NOMO-1 treated with DMSO at 0.1 percent for 48 hours (cell line): ENCODE measurements around the gene CALM3.
"Not testable (repeated sequence)": the region's sequence is repeated elsewhere in the genome, so short reads cannot be mapped to it uniquely, and the experiment has no call there.

Source experiments
- DNase-seq: peaks from one replicate; lab custom pipeline; 2025; ENCODE audit not compliant: unreplicated experiment; lab: John Stamatoyannopoulos, UW

The CALM3 gene

GRCh38 chr19:46614114-46614722 is 13.1 kb downstream of the CALM3 start:
- DNase-seq = peak; percentile 47

GRCh38 chr19:46615966-46616365 is 14.8 kb downstream of the CALM3 start:
- DNase-seq = no peak

- DNase-seq = peak; percentile 19
Measured at GRCh38 chr19:46616631-46617322, 15.6 kb downstream of the CALM3 start.

GRCh38 chr19:46617601-46618000 is 16.5 kb downstream of the CALM3 start:
- DNase-seq = no peak

GRCh38 chr19:46618670-46619231 is 17.6 kb downstream of the CALM3 start:
- DNase-seq = no peak

GRCh38 chr19:46620267-46620666 is 19.1 kb downstream of the CALM3 start:
- DNase-seq = no peak

- DNase-seq = no peak
Measured at GRCh38 chr19:46620716-46621115, 19.6 kb downstream of the CALM3 start.

- DNase-seq = no peak
Measured at GRCh38 chr19:46621191-46622117, 20.3 kb downstream of the CALM3 start.

- DNase-seq = no peak
Measured at GRCh38 chr19:46622118-46622446, 21.0 kb downstream of the CALM3 start.

GRCh38 chr19:46623915-46624502 is 22.9 kb downstream of the CALM3 start:
- no peak for DNase-seq

- DNase-seq = peak; percentile 26
Measured at GRCh38 chr19:46624958-46625661, 24.0 kb downstream of the CALM3 start, which contains the start of gene PTGIR. Gene PTGIR (minus strand): TSS chr19:46625089. CDS start chr19:46624225, 864 bp downstream.

- DNase-seq = no peak
Measured at GRCh38 chr19:46625731-46626130, 24.6 kb downstream of the CALM3 start.

- DNase-seq = no peak
Measured at GRCh38 chr19:46626446-46626845, 25.3 kb downstream of the CALM3 start.

GRCh38 chr19:46628970-46629369 is 27.8 kb downstream of the CALM3 start:
- not testable (repeated sequence) for DNase-seq

- no peak for DNase-seq
Measured at GRCh38 chr19:46629546-46630025, 28.5 kb downstream of the CALM3 start.

- no peak for DNase-seq
Measured at GRCh38 chr19:46630586-46631205, 29.6 kb downstream of the CALM3 start.

- no peak for DNase-seq
Measured at GRCh38 chr19:46631481-46631880, 30.4 kb downstream of the CALM3 start.

GRCh38 chr19:46633130-46633529 is 32.0 kb downstream of the CALM3 start:
- DNase-seq = no peak

GRCh38 chr19:46634045-46634655 is 33.0 kb downstream of the CALM3 start:
- DNase-seq = peak; percentile 82
